ENCODE results near the gene WDR76.

DNA sequence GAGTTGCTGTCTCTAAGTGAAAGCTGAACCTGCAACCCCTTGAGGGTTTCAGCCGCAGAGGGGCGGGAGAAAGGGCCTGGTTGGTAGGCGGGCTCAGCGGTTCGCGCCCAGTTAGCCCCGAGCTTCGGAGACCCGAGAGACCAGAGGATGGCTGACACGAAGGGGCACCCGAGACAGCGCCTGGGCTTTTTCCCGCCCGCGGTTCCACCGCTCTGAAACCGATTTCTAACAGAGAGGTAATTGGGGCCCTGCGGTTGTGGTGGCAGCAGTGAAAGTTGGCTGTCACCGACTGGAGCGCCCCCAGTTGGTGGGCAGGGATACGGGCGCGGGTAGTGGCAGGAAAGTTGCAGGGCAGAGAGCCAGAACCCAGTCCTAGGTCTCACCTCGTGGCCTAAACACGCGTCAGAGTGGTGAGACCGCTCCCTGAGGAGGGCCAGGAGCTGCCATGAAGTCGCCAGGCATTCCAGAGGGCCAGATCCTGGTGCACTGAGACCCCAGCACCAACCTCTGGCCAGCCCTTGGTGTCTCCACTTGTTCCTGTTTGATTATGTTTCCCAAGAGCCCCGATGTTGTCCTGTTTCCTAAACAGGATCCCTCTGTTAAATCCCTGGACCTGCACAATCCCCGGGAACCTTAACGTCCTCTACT lies 49.4 kb upstream of the WDR76 start:
- TF ChIP-seq, protein P1, sequence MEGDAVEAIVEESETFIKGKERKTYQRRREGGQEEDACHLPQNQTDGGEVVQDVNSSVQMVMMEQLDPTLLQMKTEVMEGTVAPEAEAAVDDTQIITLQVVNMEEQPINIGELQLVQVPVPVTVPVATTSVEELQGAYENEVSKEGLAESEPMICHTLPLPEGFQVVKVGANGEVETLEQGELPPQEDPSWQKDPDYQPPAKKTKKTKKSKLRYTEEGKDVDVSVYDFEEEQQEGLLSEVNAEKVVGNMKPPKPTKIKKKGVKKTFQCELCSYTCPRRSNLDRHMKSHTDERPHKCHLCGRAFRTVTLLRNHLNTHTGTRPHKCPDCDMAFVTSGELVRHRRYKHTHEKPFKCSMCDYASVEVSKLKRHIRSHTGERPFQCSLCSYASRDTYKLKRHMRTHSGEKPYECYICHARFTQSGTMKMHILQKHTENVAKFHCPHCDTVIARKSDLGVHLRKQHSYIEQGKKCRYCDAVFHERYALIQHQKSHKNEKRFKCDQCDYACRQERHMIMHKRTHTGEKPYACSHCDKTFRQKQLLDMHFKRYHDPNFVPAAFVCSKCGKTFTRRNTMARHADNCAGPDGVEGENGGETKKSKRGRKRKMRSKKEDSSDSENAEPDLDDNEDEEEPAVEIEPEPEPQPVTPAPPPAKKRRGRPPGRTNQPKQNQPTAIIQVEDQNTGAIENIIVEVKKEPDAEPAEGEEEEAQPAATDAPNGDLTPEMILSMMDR (IDR thresholded peaks at IDR 0.05): peak; percentile 71 to 88 (median 81)
- TF ChIP-seq POLR2A (IDR thresholded peaks at IDR 0.05): peak in 1 of 2 donors; percentile 33

Data from Peyer's patch (tissue), 4 donors.